ENCODE results near the gene UBLCP1. TPM values are rescaled to one million over a fixed set of nuclear protein-coding genes. Genes with fewer than 3 reads are reported as not detected.

Gene UBLCP1
- total and polyA plus RNA-seq, 2 of the 13 experiments (the other 11 are each of a cell fraction or from before 2014, with no cell fraction given) = 6.5 to 12.6 TPM

GRCh38 chr5:159262859-159263568, at the start of gene UBLCP1 (continued):
- TF ChIP-seq HMGXB4 (CRISPR knock-in tag; IDR thresholded peaks at IDR 0.05; ENCODE audit: borderline replicate concordance in 1 of 2, low read depth in 1 of 2) (peak; percentile 71 to 81; a peak in 3 of 4 replicates), FOSL1 (CRISPR knock-in tag; IDR thresholded peaks at IDR 0.05; ENCODE audit: borderline replicate concordance) (no peak), JUNB (CRISPR knock-in tag; IDR thresholded peaks at IDR 0.05; ENCODE audit: borderline replicate concordance) (no peak), TOE1 (CRISPR knock-in tag; IDR thresholded peaks at IDR 0.05) (no peak), REPIN1 (CRISPR knock-in tag; IDR thresholded peaks at IDR 0.05; ENCODE audit: borderline replicate concordance, low read depth) (peak; percentile 92), ZNF230 (CRISPR knock-in tag; IDR thresholded peaks at IDR 0.05) (no peak; the same call in 1 of the 2 replicates), BATF2 (CRISPR knock-in tag; IDR thresholded peaks at IDR 0.05) (no peak), ZNF24 (IDR thresholded peaks at IDR 0.05) (0 out of 2 replicates have a peak, but pooled peaks have one; percentile 45), FOXK2 (IDR thresholded peaks at IDR 0.05) (no peak), NFAT5 (CRISPR knock-in tag; IDR thresholded peaks at IDR 0.05) (no peak; the same call in none of the 2 replicates), HDAC2 (CRISPR knock-in tag; IDR thresholded peaks at IDR 0.05) (peak; percentile 22; the same call in 1 of the 2 replicates), TSC22D2 (CRISPR knock-in tag; IDR thresholded peaks at IDR 0.05; ENCODE audit: borderline replicate concordance) (no peak), ZNF512 (CRISPR knock-in tag; IDR thresholded peaks at IDR 0.05) (no peak), ZNF570 (CRISPR knock-in tag; IDR thresholded peaks at IDR 0.05; ENCODE audit: borderline replicate concordance) (no peak), ZNF253 (CRISPR knock-in tag; IDR thresholded peaks at IDR 0.05; ENCODE audit: borderline replicate concordance) (peak; percentile 74; the same call in 1 of the 2 replicates), POGZ (CRISPR knock-in tag; IDR thresholded peaks at IDR 0.05) (peak; percentile 87), ATF7-NPFF (CRISPR knock-in tag; IDR thresholded peaks at IDR 0.05; ENCODE audit: low read depth) (peak; percentile 64; the same call in 1 of the 2 replicates), MXD4 (CRISPR knock-in tag; IDR thresholded peaks at IDR 0.05) (0 out of 2 replicates have a peak, but pooled peaks have one; percentile 21), KLF15 (CRISPR knock-in tag; IDR thresholded peaks at IDR 0.05; ENCODE audit: borderline replicate concordance) (no peak), ZBTB8A (CRISPR knock-in tag; IDR thresholded peaks at IDR 0.05; ENCODE audit: borderline replicate concordance, low read depth) (no peak)
